ENCODE data around the gene D2HGDH. TPM values are rescaled to one million over a fixed set of nuclear protein-coding genes. Genes with fewer than 3 reads are reported as not detected.
"Not testable (repeated sequence)": the region's sequence is repeated elsewhere in the genome, so short reads cannot be mapped to it uniquely, and the experiment has no call there.

D2HGDH gene
- total RNA-seq, 1 experiment from 2014 or later: 46.3 TPM

DNA sequence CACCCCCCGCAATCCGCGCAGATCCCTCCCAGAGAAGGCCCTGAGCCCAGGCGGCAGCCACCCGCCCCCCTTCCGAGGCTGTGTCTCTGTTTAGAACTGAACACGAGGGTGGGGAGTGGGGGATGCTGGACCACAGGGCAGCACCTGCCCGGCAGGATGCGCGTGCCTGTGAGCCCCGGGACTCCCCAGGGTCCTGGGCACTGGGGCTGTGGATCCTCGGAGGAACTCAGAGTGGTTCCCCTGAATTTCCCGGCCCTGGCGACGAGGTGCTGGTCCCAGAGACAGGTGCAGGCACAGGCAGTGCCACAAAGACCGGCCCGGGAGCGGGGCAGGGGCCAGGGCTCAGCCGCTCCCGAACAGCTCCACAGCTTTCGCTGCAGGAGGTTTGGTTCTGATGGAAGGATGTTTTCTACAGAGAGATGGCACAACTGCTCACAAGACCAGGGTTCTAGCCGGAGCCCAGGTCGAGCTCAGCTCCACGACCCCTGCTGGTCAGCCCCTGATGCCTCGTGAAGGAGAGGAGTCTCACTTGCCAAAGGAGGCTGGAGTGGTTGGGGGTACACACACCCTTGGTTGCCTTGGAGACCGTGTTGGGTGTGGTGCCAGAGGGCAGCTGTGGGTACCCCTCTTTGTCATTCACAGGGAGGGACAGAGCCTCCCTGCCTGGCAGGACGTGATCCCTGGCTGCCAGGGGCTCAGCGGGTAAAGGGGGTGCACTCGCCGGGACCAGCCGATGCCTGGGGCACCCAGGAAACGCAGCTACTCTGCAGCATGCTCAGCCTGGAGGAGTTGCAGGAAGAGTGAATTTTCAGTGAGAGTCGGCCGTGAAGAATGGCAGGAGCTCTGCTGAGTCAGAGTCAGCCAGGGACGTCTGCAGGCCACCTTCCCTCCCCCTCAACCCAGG is 70.1 kb downstream of the D2HGDH start:
- Histone ChIP-seq H3K4me1 (ENCODE audit: control insufficient read depth in 1 of 2, insufficient read depth in 2 of 2, low read length in 2 of 2) (no peaks in the 10 kb centered on the region), H4K20me1 (ENCODE audit: insufficient read depth) (no peaks in the 10 kb centered on the region), H3K9ac (ENCODE audit: low read length) (no peak overlapping the region), H3K9me3 (ENCODE audit: control insufficient read depth in 1 of 2, insufficient read depth in 1 of 2, low read depth in 1 of 2, low read length in 2 of 2) (no peaks in the 10 kb centered on the region), H3K4me3 (replicated peaks in 1 of 2; ENCODE audit: low read depth in 1 of 2, low read length in 2 of 2) (no peak overlapping the region), H3K27me3 (ENCODE audit: insufficient read depth, low read length) (no peaks in the 10 kb centered on the region), H3K4me2 (ENCODE audit: low read length) (no peak overlapping the region), H3K36me3 (ENCODE audit: control insufficient read depth in 1 of 2, insufficient read depth in 2 of 2, low read length in 2 of 2) (no peaks in the 10 kb centered on the region), H2AFZ (ENCODE audit: low read depth, low read length, poor library complexity, severe bottlenecking) (no peak overlapping the region), H3K9me2 (ENCODE audit: insufficient read depth) (no peaks in the 10 kb centered on the region), H3K79me2 (ENCODE audit: insufficient read depth, low read length) (no peaks in the 10 kb centered on the region), H3K27ac (ENCODE audit: low read depth, low read length) (no peak overlapping the region)
- ATAC-seq: peak; percentile 23; the same call in 1 of the 2 replicates
- no peak for TF ChIP-seq TCF7L2 (IDR thresholded peaks at IDR 0.05; ENCODE audit: borderline replicate concordance, extremely low read depth, insufficient read depth, insufficient read length)
- TF ChIP-seq, protein P1, sequence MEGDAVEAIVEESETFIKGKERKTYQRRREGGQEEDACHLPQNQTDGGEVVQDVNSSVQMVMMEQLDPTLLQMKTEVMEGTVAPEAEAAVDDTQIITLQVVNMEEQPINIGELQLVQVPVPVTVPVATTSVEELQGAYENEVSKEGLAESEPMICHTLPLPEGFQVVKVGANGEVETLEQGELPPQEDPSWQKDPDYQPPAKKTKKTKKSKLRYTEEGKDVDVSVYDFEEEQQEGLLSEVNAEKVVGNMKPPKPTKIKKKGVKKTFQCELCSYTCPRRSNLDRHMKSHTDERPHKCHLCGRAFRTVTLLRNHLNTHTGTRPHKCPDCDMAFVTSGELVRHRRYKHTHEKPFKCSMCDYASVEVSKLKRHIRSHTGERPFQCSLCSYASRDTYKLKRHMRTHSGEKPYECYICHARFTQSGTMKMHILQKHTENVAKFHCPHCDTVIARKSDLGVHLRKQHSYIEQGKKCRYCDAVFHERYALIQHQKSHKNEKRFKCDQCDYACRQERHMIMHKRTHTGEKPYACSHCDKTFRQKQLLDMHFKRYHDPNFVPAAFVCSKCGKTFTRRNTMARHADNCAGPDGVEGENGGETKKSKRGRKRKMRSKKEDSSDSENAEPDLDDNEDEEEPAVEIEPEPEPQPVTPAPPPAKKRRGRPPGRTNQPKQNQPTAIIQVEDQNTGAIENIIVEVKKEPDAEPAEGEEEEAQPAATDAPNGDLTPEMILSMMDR (IDR thresholded peaks at IDR 0.05 in 2 of 3, conservative IDR thresholded peaks at IDR 0.05 in 1 of 3; ENCODE audit: borderline replicate concordance in 1 of 3, insufficient read depth in 1 of 3, low read depth in 2 of 3, low read length in 2 of 3): 0 out of 6 replicates have a peak, but pooled peaks of 1 of the 3 experiments have one; percentile 4
- ChIA-PET RAD21 (ENCODE audit: low non-redundant PET in 1 of 2, low total read pairs in 2 of 2, uncharacterized antibody in 2 of 2, unreplicated experiment in 2 of 2) (no interaction called here), CTCF (no interaction called here), POLR2A (no interaction called here)
- BruUV-seq (replicated peaks): no TSS peak
- intact Hi-C loops (cut with micrococcal nuclease): no loop called here
- no peak for DNase-seq (ENCODE audit: low read depth, low spot score)

DNA sequence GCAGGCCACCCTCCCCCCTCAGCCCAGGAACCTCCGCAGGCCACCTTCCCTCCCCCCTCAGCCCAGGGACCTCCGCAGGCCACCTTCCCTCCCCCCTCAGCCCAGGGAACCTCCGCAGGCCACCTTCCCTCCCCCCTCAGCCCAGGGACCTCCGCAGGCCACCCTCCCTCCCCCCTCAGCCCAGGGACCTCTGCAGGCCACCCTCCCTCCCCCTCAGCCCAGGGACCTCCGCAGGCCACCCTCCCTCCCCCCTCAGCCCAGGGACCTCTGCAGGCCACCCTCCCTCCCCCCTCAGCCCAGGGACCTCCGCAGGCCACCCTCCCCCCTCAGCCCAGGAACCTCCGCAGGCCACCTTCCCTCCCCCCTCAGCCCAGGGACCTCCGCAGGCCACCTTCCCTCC is 71.8 kb downstream of the D2HGDH start:
- H3K27ac ChIP-seq (ENCODE audit: low read depth, low read length); POLR2A ChIA-PET: not testable (repeated sequence)

More for the DNA sequence above, 71.8 kb downstream of the D2HGDH start:
- H3K9me2 ChIP-seq (ENCODE audit: insufficient read depth); ATAC-seq; H4K20me1 ChIP-seq (ENCODE audit: insufficient read depth); RAD21 ChIA-PET (ENCODE audit: low non-redundant PET in 1 of 2, low total read pairs in 2 of 2, uncharacterized antibody in 2 of 2, unreplicated experiment in 2 of 2); H3K9ac ChIP-seq (ENCODE audit: low read length); H3K79me2 ChIP-seq (ENCODE audit: insufficient read depth, low read length); H3K27me3 ChIP-seq (ENCODE audit: insufficient read depth, low read length); CTCF ChIA-PET; H2AFZ ChIP-seq (ENCODE audit: low read depth, low read length, poor library complexity, severe bottlenecking); H3K9me3 ChIP-seq (ENCODE audit: control insufficient read depth in 1 of 2, insufficient read depth in 1 of 2, low read depth in 1 of 2, low read length in 2 of 2); intact Hi-C loops (cut with micrococcal nuclease); H3K4me2 ChIP-seq (ENCODE audit: low read length); BruUV-seq (replicated peaks); H3K4me3 ChIP-seq (replicated peaks in 1 of 2; ENCODE audit: low read depth in 1 of 2, low read length in 2 of 2); DNase-seq (ENCODE audit: low read depth, low spot score); H3K4me1 ChIP-seq (ENCODE audit: control insufficient read depth in 1 of 2, insufficient read depth in 2 of 2, low read length in 2 of 2); H3K36me3 ChIP-seq (ENCODE audit: control insufficient read depth in 1 of 2, insufficient read depth in 2 of 2, low read length in 2 of 2): not testable (repeated sequence)
